GM12873 (cell line): ENCODE results near the gene PPP2R2D.

Experiments used
- CTCF ChIP-seq: IDR thresholded peaks from 2 replicates; pipeline ENCODE4 v1.5.1; 2012; ENCODE audit warnings: low read depth, mild to moderate bottlenecking, moderate library complexity, low read length, control low read depth; ENCODE audit not compliant: insufficient read depth; ENCODE audit errors: missing control alignments

The PPP2R2D gene

GRCh38 chr10:131899116-131899690, 1.6 kb upstream of the PPP2R2D start:
- no peak for TF ChIP-seq CTCF

GRCh38 chr10:131899695-131900349, 986 bp upstream of the PPP2R2D start:
- peak; percentile 28 for TF ChIP-seq CTCF

GRCh38 chr10:131901181-131901829, 497 bp downstream of the PPP2R2D start:
- no peak for TF ChIP-seq CTCF

GRCh38 chr10:131902211-131902610, 1.4 kb downstream of the PPP2R2D start:
- no peak for TF ChIP-seq CTCF

- no peak for TF ChIP-seq CTCF
Observed at GRCh38 chr10:131902691-131903090, 1.9 kb downstream of the PPP2R2D start.

GRCh38 chr10:131905267-131905571, 4.4 kb downstream of the PPP2R2D start:
- no peak for TF ChIP-seq CTCF

GRCh38 chr10:131905603-131906268, 4.9 kb downstream of the PPP2R2D start:
- no peak for TF ChIP-seq CTCF
